GM18498 (cell line): Measurements from ENCODE around the gene PGPEP1.
A peak's percentile ranks its signal among the peaks of the same experiment; 100 is the strongest.

ENCODE experiments used
- ATAC-seq: cut with Tn5 transposase; IDR thresholded peaks from one replicate; pipeline ENCODE4 v1.9.1; 2021; ENCODE audit warnings: mild to moderate bottlenecking, moderate library complexity; ENCODE audit not compliant: unreplicated experiment

PGPEP1 gene

GRCh38 chr19:18340190-18340989 is at the start of gene PGPEP1:
Gene PGPEP1 (plus strand): TSS chr19:18340598. CDS start chr19:18340682, 84 bp downstream.
- ATAC-seq, result peak; percentile 59

- ATAC-seq, result no peak
Measured at GRCh38 chr19:18291019-18291524, 49.3 kb upstream of the PGPEP1 start.

GRCh38 chr19:18291590-18292461 is 48.6 kb upstream of the PGPEP1 start:
- ATAC-seq, result peak; percentile 57

GRCh38 chr19:18292462-18292809 is 48.0 kb upstream of the PGPEP1 start:
- ATAC-seq, result no peak

- no peak for ATAC-seq
Measured at GRCh38 chr19:18292810-18293641, 47.4 kb upstream of the PGPEP1 start.

- ATAC-seq, result no peak
Measured at GRCh38 chr19:18293642-18294466, 46.5 kb upstream of the PGPEP1 start.

GRCh38 chr19:18294467-18294864 is 45.9 kb upstream of the PGPEP1 start:
- no peak for ATAC-seq

GRCh38 chr19:18295034-18295451 is 45.4 kb upstream of the PGPEP1 start:
- ATAC-seq, result no peak

- ATAC-seq, result no peak
Measured at GRCh38 chr19:18297308-18297707, 43.1 kb upstream of the PGPEP1 start.

- ATAC-seq, result no peak
Measured at GRCh38 chr19:18298601-18299000, 41.8 kb upstream of the PGPEP1 start.

GRCh38 chr19:18299654-18300053 is 40.7 kb upstream of the PGPEP1 start:
- ATAC-seq, result no peak

GRCh38 chr19:18300930-18301717 is 39.3 kb upstream of the PGPEP1 start:
- no peak for ATAC-seq

- no peak for ATAC-seq
Measured at GRCh38 chr19:18301718-18302111, 38.7 kb upstream of the PGPEP1 start.

- ATAC-seq, result no peak
Measured at GRCh38 chr19:18304208-18304457, 36.3 kb upstream of the PGPEP1 start.

GRCh38 chr19:18304458-18305310 is 35.7 kb upstream of the PGPEP1 start:
- ATAC-seq, result peak; percentile 41

- ATAC-seq, result no peak
Measured at GRCh38 chr19:18306209-18306887, 34.0 kb upstream of the PGPEP1 start.

GRCh38 chr19:18306888-18307260 is 33.5 kb upstream of the PGPEP1 start:
- no peak for ATAC-seq

- no peak for ATAC-seq
Measured at GRCh38 chr19:18307271-18307681, 33.1 kb upstream of the PGPEP1 start.
